GM12878 (cell line): ENCODE measurements around the gene KRTCAP3. TPM values are rescaled to one million over a fixed set of nuclear protein-coding genes. Genes with fewer than 3 reads are reported as not detected.

Experiments used
- DPF2 ChIP-seq: fragments of 450-650 bp; IDR thresholded peaks from 2 replicates; pipeline ENCODE4 v1.6.1; 2017; ENCODE audit warnings: mild to moderate bottlenecking
- E2F4 ChIP-seq: IDR thresholded peaks from 2 replicates; pipeline ENCODE4 v1.6.1; 2012; ENCODE audit warnings: low read depth, low read length, improper control_type of control experiment
- EP300 ChIP-seq, 2 experiments: fragments of 150-350 bp in 1 of 2; IDR thresholded peaks; 2 replicates each; pipeline ENCODE4 v1.6.1; 2011 to 2012; ENCODE audit warnings: low read depth in 2 of 2, low read length in 2 of 2, borderline replicate concordance in 1 of 2, improper control_type of control experiment in 1 of 2, inconsistent platforms in 1 of 2; ENCODE audit not compliant: control insufficient read depth in 1 of 2
- ESRRA ChIP-seq: IDR thresholded peaks from 2 replicates; pipeline ENCODE4 v1.6.1; 2012; ENCODE audit warnings: mild to moderate bottlenecking, low read length, improper control_type of control experiment
- GATAD2B ChIP-seq: fragments of 450-650 bp; conservative IDR thresholded peaks from 2 replicates; pipeline ENCODE4 v1.6.1; 2017; ENCODE audit warnings: low read depth, mild to moderate bottlenecking, moderate library complexity
- KLF5 ChIP-seq: fragments of 450-650 bp; IDR thresholded peaks from 2 replicates; pipeline ENCODE4 v1.6.1; 2014; ENCODE audit warnings: mild to moderate bottlenecking; ENCODE audit not compliant: partially characterized antibody
- MXI1 ChIP-seq: fragments of 150-350 bp; IDR thresholded peaks from 2 replicates; pipeline ENCODE4 v1.6.1; 2011; ENCODE audit warnings: low read depth, mild to moderate bottlenecking, inconsistent platforms, low read length, improper control_type of control experiment
- MYC ChIP-seq: IDR thresholded peaks from 2 replicates; pipeline ENCODE4 v1.6.1; 2011; ENCODE audit warnings: mild to moderate bottlenecking, low read length, moderate library complexity, inconsistent platforms; ENCODE audit not compliant: insufficient read depth, insufficient replicate concordance, insufficient read length, severe bottlenecking
- NR2C2 ChIP-seq: IDR thresholded peaks from 2 replicates; pipeline ENCODE4 v1.6.1; 2011; ENCODE audit warnings: borderline replicate concordance, low read depth; ENCODE audit not compliant: control insufficient read depth, insufficient read length
- PBX3 ChIP-seq: IDR thresholded peaks from 2 replicates; pipeline ENCODE4 v1.6.1; 2011; ENCODE audit warnings: mild to moderate bottlenecking, low read depth, low read length, moderate library complexity; ENCODE audit not compliant: insufficient replicate concordance
- POLR2AphosphoS5 ChIP-seq: IDR thresholded peaks from 2 replicates; pipeline ENCODE4 v1.6.1; 2011; ENCODE audit warnings: mild to moderate bottlenecking, low read length, inconsistent platforms
- RBBP5 ChIP-seq: fragments of 200-600 bp; sonication (generic); conservative IDR thresholded peaks from 2 replicates; pipeline ENCODE4 v1.6.1; 2016
- RCOR1 ChIP-seq: conservative IDR thresholded peaks from 2 replicates; pipeline ENCODE4 v1.6.1; 2012; ENCODE audit warnings: low read depth, low read length, improper control_type of control experiment
- RUNX3 ChIP-seq: IDR thresholded peaks from 2 replicates; pipeline ENCODE4 v1.6.1; 2012; ENCODE audit warnings: low read length, inconsistent platforms
- SIN3A ChIP-seq: IDR thresholded peaks from 2 replicates; pipeline ENCODE4 v1.6.1; 2012; ENCODE audit warnings: low read depth, low read length, improper control_type of control experiment
- SIX5 ChIP-seq: IDR thresholded peaks from 2 replicates; pipeline ENCODE4 v1.6.1; 2011; ENCODE audit warnings: mild to moderate bottlenecking, low read depth, low read length, moderate library complexity; ENCODE audit not compliant: severe bottlenecking
- SMAD5 ChIP-seq: IDR thresholded peaks from 2 replicates; pipeline ENCODE4 v1.6.1; 2016; ENCODE audit warnings: antibody characterized with exemption, low read depth
- SMC3 ChIP-seq: IDR thresholded peaks from 2 replicates; pipeline ENCODE4 v1.6.1; 2011; ENCODE audit warnings: low read length, improper control_type of control experiment, borderline replicate concordance
- SPI1 ChIP-seq: IDR thresholded peaks from 2 replicates; pipeline ENCODE4 v1.6.1; 2011; ENCODE audit warnings: low read depth, mild to moderate bottlenecking, low read length, moderate library complexity, borderline replicate concordance; ENCODE audit not compliant: insufficient read depth
- SUZ12 ChIP-seq: fragments of 200-600 bp; sonication (generic); IDR thresholded peaks from one replicate; pipeline ENCODE4 v1.6.1; 2018; ENCODE audit warnings: antibody characterized with exemption, mild to moderate bottlenecking; ENCODE audit not compliant: unreplicated experiment
- TAF1 ChIP-seq: IDR thresholded peaks from 2 replicates; pipeline ENCODE4 v1.6.1; 2011; ENCODE audit warnings: mild to moderate bottlenecking, low read depth, low read length, borderline replicate concordance
- YY1 ChIP-seq: IDR thresholded peaks from 2 replicates; pipeline ENCODE4 v1.6.1; 2011; ENCODE audit warnings: low read depth, mild to moderate bottlenecking, low read length
- ZNF274 ChIP-seq: IDR thresholded peaks from one replicate; pipeline ENCODE4 v1.8.0; 2011; ENCODE audit not compliant: insufficient read length, insufficient read depth
- polyA plus RNA-seq, 11 experiments: library from polyadenylated mRNA; depleted of rRNA in 4 of 11; unstranded in 6 of 11; stranded (reverse) in 5 of 11; fragments of >200 nt; fragmentation: Nextera tagmentation in 4 of 11; fragmentation: Illumina TruSeq in 1 of 11; extraction: Ambion mirVana in 4 of 11; extraction: Trizol in 1 of 11; gene quantifications; 1 replicate in 1 of 11; 2 replicates in 10 of 11; pipeline versions ENCODE4 v1.2.1 to v1.2.3, GENCODE V29; 2011 to 2016; ENCODE audit warnings: inconsistent platforms in 2 of 11, missing spikeins in 2 of 11, low read depth in 1 of 11
- total RNA-seq, 4 experiments: library from RNA; depleted of rRNA in 3 of 4; stranded (reverse); fragments of >200 nt in 3 of 4; fragmentation: Illumina TruSeq in 1 of 4; extraction: Trizol in 1 of 4; gene quantifications; 2 replicates each; pipeline versions ENCODE4 v1.2.1 to v1.2.3, GENCODE V29; 2013 to 2021
- TF ChIP-seq, protein P1 (sequence below): fragments of 450-650 bp; IDR thresholded peaks from 2 replicates; pipeline ENCODE4 v1.6.1; 2016; ENCODE audit warnings: mild to moderate bottlenecking

Gene KRTCAP3
- total and polyA plus RNA-seq, 10 of the 15 experiments (the other 5 are each of a cell fraction or from before 2014, with no cell fraction given), result 0.26 to 2.2 (median 0.82) TPM; not detected in 1

GRCh38 chr2:27489498-27490397 is 47.6 kb downstream of the KRTCAP3 start, which contains the start of gene IFT172 (continued):
- no peak for TF ChIP-seq RBBP5
- peak; percentile 37; the same call in 1 of the 2 replicates for TF ChIP-seq RCOR1
- TF ChIP-seq PBX3, result no peak
- TF ChIP-seq TAF1, result peak; percentile 43; the same call in 1 of the 2 replicates
- TF ChIP-seq, protein P1, sequence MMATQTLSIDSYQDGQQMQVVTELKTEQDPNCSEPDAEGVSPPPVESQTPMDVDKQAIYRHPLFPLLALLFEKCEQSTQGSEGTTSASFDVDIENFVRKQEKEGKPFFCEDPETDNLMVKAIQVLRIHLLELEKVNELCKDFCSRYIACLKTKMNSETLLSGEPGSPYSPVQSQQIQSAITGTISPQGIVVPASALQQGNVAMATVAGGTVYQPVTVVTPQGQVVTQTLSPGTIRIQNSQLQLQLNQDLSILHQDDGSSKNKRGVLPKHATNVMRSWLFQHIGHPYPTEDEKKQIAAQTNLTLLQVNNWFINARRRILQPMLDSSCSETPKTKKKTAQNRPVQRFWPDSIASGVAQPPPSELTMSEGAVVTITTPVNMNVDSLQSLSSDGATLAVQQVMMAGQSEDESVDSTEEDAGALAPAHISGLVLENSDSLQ, result peak; percentile 81; the same call in 1 of the 2 replicates
- TF ChIP-seq RUNX3, result peak; percentile 75
- TF ChIP-seq SIN3A, result peak; percentile 86; the same call in 1 of the 2 replicates
- TF ChIP-seq SMC3, result no peak
- no peak for TF ChIP-seq SUZ12
- no peak for TF ChIP-seq POLR2AphosphoS5
- TF ChIP-seq YY1, result no peak
- no peak for TF ChIP-seq EP300 (IDR thresholded peaks at IDR 0.05; ENCODE audit: borderline replicate concordance in 1 of 2, control insufficient read depth in 1 of 2, low read depth in 2 of 2, low read length in 2 of 2)
- TF ChIP-seq E2F4, result no peak
- TF ChIP-seq GATAD2B, result no peak
- TF ChIP-seq DPF2, result no peak; the same call in 1 of the 2 replicates
- peak; percentile 89 for TF ChIP-seq MXI1
- no peak for TF ChIP-seq ESRRA
- no peak for TF ChIP-seq SPI1
- no peak for TF ChIP-seq MYC
- no peak for TF ChIP-seq ZNF274
- no peak for TF ChIP-seq NR2C2
- TF ChIP-seq SMAD5, result no peak
- peak; percentile 51 for TF ChIP-seq SIX5
- no peak for TF ChIP-seq KLF5
